ENCODE results near the gene TGFBR3. TPM values are rescaled to one million over a fixed set of nuclear protein-coding genes. Genes with fewer than 3 reads are reported as not detected.

TGFBR3 gene
- total RNA-seq, 1 experiment from 2014 or later, result 2.4 TPM

GRCh38 chr1:91881280-91881679 lies 4.7 kb downstream of the TGFBR3 start:
- Histone ChIP-seq H3K4me1 (ENCODE audit: insufficient read depth, low read length) (no peaks in the 10 kb centered on the region), H4K91ac (ENCODE audit: insufficient read length, low read depth, low read length) (no peak overlapping the region), H4K8ac (replicated peaks; ENCODE audit: insufficient read length, low read depth, low read length) (no peak overlapping the region), H4K5ac (ENCODE audit: insufficient read length, low read depth, low read length) (no peak overlapping the region), H2AK5ac (ENCODE audit: insufficient read length, low read length) (no peak overlapping the region), H3K79me2 (ENCODE audit: insufficient read depth, low read length) (no peaks in the 10 kb centered on the region), H3K4me2 (ENCODE audit: insufficient read depth, insufficient read length, low read length) (no peak overlapping the region), H2BK12ac (ENCODE audit: insufficient read length, low read depth, low read length) (no peak overlapping the region), H2AFZ (ENCODE audit: low read length) (no peak overlapping the region), H3K56ac (ENCODE audit: insufficient read length, low read depth, low read length) (no peak overlapping the region), H3T11ph (ENCODE audit: low read length) (no peak overlapping the region), H3K79me1 (ENCODE audit: insufficient read depth, low read depth, low read length, poor library complexity, severe bottlenecking) (no peaks in the 10 kb centered on the region), H3K18ac (ENCODE audit: insufficient read length, low read depth, low read length) (no peak overlapping the region), H3K27me3 (ENCODE audit: insufficient read depth, low read length) (peaks cover 9% of the 10 kb centered on the region; the same call in 1 of the 2 replicates), H2BK20ac (ENCODE audit: low read depth, low read length, poor library complexity, severe bottlenecking) (no peak overlapping the region), H2BK120ac (ENCODE audit: low read depth, low read length, poor library complexity, severe bottlenecking) (no peak overlapping the region), H3K23me2 (ENCODE audit: insufficient read length, low read depth, low read length, poor library complexity, severe bottlenecking) (peaks cover 7% of the 10 kb centered on the region), H3K23ac (ENCODE audit: insufficient read length, low read depth, low read length) (no peak overlapping the region), H4K20me1 (ENCODE audit: control insufficient read depth, insufficient read depth, insufficient read length) (no peaks in the 10 kb centered on the region), H3K9ac (ENCODE audit: extremely low read depth, insufficient read length, low read length) (no peak overlapping the region), H3K27ac (ENCODE audit: insufficient read length, low read depth, low read length) (no peak overlapping the region), H2BK5ac (ENCODE audit: insufficient read length, low read length) (no peak overlapping the region), H3K4ac (ENCODE audit: low read depth, low read length) (no peak overlapping the region), H3K14ac (ENCODE audit: insufficient read depth, low read length) (no peak overlapping the region), H3K9me3 (ENCODE audit: control insufficient read depth, low read depth, low read length) (no peaks in the 10 kb centered on the region), H2BK15ac (ENCODE audit: low read depth, low read length) (no peak overlapping the region)
- Mint-ChIP-seq H3K36me3 (ENCODE audit: insufficient read depth in 1 of 3, low read depth in 3 of 3) (0 out of 7 replicates have a peak, but pooled peaks cover 0 to 3% (median 0%) of the 10 kb centered on the region in 3 experiments), H3K27me3 (ENCODE audit: low read depth) (peaks cover 27% of the 10 kb centered on the region), H3K4me1 (peaks cover 7 to 13% of the 10 kb centered on the region in 2 experiments), H3K9me3 (peaks cover 0 to 2% of the 10 kb centered on the region in 2 experiments; a peak in 2 of 5 replicates), H3K27ac (no peak overlapping the region), H3K4me3 (no peak overlapping the region)
- TF ChIP-seq, protein P1, sequence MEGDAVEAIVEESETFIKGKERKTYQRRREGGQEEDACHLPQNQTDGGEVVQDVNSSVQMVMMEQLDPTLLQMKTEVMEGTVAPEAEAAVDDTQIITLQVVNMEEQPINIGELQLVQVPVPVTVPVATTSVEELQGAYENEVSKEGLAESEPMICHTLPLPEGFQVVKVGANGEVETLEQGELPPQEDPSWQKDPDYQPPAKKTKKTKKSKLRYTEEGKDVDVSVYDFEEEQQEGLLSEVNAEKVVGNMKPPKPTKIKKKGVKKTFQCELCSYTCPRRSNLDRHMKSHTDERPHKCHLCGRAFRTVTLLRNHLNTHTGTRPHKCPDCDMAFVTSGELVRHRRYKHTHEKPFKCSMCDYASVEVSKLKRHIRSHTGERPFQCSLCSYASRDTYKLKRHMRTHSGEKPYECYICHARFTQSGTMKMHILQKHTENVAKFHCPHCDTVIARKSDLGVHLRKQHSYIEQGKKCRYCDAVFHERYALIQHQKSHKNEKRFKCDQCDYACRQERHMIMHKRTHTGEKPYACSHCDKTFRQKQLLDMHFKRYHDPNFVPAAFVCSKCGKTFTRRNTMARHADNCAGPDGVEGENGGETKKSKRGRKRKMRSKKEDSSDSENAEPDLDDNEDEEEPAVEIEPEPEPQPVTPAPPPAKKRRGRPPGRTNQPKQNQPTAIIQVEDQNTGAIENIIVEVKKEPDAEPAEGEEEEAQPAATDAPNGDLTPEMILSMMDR (conservative IDR thresholded peaks at IDR 0.05), result no peak
- WGBS (ENCODE audit: extremely low coverage, insufficient read length, low lambda C conversion rate), result no CpG with 5 or more reads among the region's 3 CpGs
- DNase-seq, result no peak
